DMS79 (cell line): ENCODE results near the gene GRID2.

Experiments used
- DNase-seq: peaks from one replicate; lab custom pipeline; 2025; lab: John Stamatoyannopoulos, UW

The GRID2 gene

DNA sequence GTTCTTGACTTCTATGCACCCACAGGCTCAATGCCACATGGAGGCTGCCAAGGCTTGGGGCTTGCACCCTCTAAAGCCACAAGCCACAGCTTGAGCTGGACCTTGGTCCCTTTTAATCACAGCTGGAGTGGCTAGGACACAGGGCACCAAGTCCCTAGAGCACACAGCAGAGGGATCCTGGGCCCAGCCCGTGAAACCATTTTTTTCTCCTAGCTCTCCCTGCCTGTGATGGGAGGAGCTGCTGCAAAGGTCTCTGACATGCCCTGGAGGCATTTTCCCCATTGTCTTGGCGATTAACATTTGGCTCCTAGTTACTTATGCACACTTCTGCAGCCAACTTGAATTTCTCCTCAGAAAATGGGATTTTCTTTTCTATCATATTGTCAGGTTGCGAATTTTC lies 410.9 kb downstream of the GRID2 start:
- no peak for DNase-seq

DNA sequence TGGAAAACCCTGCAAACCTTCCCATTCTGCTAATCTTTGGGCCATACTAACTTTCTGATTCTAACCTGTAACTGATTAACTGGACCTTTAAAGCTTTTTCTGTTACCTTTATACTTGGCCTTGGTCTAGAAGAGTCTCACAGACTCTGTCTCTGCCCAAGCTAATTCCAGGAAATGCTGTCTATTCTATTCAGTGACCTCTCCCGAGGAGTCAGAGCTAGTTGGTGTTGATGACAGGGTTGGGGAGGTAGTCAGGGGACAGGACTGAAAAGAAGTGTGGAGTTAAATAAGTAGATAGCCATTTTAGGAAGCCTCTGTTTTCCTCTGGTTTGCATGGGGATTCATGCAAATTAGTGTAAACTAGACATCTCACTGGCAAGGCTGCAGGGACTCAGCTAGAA lies 429.5 kb downstream of the GRID2 start:
- DNase-seq: no peak

DNA sequence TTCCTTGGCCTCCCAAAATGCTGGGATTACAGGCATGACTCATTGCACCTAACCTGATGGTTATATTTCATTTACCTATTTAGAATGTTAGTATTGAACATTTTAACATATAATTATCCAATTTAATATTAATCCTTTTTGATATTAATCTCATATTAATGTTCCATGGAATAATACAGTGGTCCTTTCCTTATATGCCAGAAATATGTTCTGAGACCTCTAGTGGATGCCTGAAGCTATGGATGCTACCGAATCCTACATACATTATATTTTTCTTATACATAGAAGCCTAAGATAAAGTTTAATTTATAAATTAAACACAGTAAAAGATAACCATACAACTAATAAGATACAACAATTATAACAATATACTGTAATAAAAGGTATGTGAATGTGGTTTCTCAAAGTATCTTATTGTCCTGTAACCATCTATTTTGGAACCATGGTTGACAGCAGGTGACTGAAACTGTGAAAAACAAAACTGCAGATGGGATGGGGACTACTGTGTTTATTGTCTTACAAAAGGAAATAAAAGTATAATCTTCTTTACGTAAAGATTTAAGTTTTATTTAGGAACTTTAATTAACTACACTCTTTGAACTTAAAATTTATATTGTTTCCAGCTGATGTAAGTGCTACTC lies 431.4 kb downstream of the GRID2 start:
- DNase-seq: no peak

DNA sequence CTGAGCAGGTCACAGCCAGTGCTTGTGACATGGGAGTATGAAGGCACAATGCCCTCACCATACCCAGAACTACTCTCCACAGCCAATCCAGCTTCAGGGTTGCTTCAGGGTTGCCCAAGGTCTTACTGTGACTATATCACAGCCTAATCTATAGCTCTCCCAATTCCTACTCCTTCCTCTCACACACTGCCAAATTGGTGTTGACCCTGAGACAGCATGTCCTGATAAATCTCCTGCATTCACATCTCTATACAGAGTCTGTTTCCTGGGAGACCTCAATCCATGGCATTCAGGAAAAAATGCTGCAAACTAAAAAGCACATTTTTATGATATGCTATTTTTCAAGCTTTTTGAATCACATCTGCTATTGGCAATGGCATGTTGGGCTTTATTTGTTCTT lies 456.7 kb downstream of the GRID2 start:
- DNase-seq: no peak

- DNase-seq: no peak
Observed at GRCh38 chr4:92776080-92776479, 472.3 kb downstream of the GRID2 start.

DNA sequence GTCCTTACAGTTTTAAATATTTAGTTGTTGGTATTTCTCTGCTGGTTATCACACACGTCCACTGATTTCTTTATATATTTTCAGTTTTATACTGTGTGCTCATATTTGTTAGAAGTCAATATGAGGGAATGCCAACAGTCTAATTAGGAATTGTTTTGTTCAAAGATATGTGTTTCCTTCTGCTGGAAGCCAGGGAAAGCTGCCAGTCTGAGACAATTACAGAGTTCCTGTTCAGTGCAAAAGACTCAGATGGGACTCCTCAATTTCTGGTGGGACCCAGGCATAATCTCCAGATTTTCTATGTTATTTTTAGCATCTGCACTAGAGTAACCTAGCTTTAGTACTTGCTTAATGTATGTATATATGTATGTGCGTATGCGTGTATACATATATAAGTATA lies 486.0 kb downstream of the GRID2 start:
- no peak for DNase-seq

GRCh38 chr4:92791871-92792440 lies 488.2 kb downstream of the GRID2 start:
- DNase-seq: no peak

- no peak for DNase-seq
Observed at GRCh38 chr4:92809381-92809780, 505.6 kb downstream of the GRID2 start.

- no peak for DNase-seq
Observed at GRCh38 chr4:92812652-92813051, 508.9 kb downstream of the GRID2 start.

GRCh38 chr4:92814677-92815076 lies 510.9 kb downstream of the GRID2 start:
- no peak for DNase-seq

- DNase-seq: no peak
Observed at GRCh38 chr4:92825256-92825655, 521.5 kb downstream of the GRID2 start.

GRCh38 chr4:92825791-92826190 lies 522.0 kb downstream of the GRID2 start:
- no peak for DNase-seq

GRCh38 chr4:92830771-92831170 lies 527.0 kb downstream of the GRID2 start:
- no peak for DNase-seq

GRCh38 chr4:92840880-92841279 lies 537.1 kb downstream of the GRID2 start:
- no peak for DNase-seq

GRCh38 chr4:92843784-92844183 lies 540.0 kb downstream of the GRID2 start:
- no peak for DNase-seq

DNA sequence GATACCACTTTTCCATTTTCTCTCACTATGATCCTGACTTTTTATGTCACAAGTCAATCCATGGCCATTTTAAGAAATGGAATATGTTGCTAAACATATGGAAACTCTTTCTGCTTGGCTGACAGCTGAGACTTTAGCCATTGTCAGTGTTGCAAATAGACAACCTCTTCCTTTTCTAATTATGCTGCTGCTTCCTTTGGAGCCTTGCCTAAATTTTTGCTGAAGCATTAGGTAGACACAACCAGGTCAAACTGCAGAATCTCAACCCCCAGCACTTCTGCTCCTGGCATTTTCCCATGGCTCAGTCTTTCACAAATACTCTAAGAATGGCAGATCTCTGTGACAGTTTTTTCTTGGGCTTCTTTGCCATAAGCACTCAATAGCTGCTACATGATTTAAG lies 543.3 kb downstream of the GRID2 start:
- DNase-seq: no peak

GRCh38 chr4:92862509-92862908 lies 558.7 kb downstream of the GRID2 start:
- no peak for DNase-seq

GRCh38 chr4:92864096-92864495 lies 560.3 kb downstream of the GRID2 start:
- no peak for DNase-seq

DNA sequence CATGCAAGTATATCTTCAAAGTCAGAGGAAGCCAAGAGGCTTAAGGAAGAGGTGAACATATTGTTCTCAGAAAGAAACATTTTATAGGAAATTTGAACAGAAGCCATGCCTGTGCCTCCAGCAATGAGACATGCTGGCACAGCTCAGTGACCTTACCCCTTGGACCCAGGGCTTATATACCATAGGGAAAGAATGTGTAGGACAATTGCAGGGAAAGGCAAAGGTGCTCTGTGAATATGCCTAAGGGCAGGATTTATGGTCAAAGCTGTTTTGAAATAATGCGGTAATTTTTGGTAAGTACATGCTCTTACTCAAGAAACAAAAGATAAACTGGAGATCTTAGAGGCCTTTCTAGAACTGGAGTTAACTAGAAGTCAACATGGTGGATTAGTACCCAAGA lies 568.8 kb downstream of the GRID2 start:
- DNase-seq: no peak

GRCh38 chr4:92885632-92886031 lies 581.9 kb downstream of the GRID2 start:
- DNase-seq: no peak

DNA sequence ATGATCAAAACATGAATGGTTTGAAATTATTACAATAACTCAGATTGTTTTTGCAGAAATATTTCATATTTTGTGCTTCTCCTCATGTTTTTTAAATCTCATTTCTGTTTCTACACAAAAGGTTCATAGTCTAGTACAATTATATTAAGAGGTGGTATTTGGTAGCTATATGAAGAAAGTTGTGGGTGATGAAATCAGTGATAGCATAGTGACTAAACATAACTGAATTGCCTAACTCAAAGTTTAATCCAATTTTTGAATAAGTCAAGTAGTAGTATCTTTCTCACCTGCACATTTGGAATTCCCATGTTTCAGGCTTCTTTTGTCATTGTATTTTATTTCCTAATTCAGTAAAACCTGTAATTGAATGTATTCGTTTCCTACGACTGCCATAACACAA lies 648.7 kb downstream of the GRID2 start:
- DNase-seq: no peak

GRCh38 chr4:92952897-92953296 lies 649.1 kb downstream of the GRID2 start:
- no peak for DNase-seq

- DNase-seq: no peak
Observed at GRCh38 chr4:92953462-92953861, 649.7 kb downstream of the GRID2 start.

DNA sequence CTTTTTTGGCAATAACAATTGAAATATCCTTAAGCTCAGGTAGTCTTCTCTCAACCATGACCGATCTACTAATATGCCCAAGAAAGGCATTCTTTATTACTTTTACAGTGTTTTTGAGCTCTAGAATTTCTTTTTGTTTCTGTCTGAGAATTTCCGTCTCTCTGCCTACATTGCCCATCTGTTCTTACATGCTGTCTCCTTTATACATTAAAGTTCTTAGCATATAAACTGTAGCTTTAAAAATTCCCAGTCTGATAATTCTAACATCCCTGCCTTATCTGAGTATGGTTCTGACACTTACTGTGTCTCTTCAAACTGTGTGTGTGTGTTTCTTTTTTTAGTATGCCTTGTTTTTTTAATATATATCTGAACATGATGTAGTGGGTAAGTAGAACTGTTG lies 658.1 kb downstream of the GRID2 start:
- DNase-seq: no peak
